ENCODE results near the gene ACOX2. TPM values are rescaled to one million over a fixed set of nuclear protein-coding genes. Genes with fewer than 3 reads are reported as not detected.

The ACOX2 gene
- total RNA-seq, 1 experiment from 2014 or later = 3.5 TPM

DNA sequence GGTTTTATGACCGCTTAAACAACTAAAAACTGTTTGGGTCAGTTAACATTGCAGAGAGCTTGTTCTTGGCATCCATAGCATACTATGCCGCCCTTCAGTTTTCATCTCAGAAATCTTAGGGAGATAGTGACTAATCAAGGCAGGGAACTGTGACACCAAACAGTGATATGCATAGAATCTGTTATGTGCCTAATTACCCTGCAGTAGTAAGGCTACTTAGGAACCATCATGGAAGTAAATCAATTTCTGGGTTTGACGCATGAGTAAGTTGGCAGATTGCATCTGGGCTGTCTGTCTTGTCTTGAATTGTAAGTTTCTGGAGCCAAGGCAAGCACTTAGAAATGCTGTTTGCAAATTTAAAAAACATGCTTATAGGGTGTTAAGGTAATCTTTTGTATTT, 22.6 kb downstream of the ACOX2 start:
- H3F3A ChIP-seq (ENCODE audit: insufficient read depth, low read depth) = no peaks in the 10 kb centered on the region
- no peak overlapping the region for H3K27ac ChIP-seq
- intact Hi-C loops (cut with micrococcal nuclease; ENCODE audit: unreplicated experiment) = no loop called here
- H2AFZ ChIP-seq = no peak overlapping the region
- H3K4me3 ChIP-seq = no peak overlapping the region
- H3K9me2 ChIP-seq (ENCODE audit: insufficient read depth) = no peaks in the 10 kb centered on the region
- BruUV-seq (replicated peaks) = no TSS peak
- no peak overlapping the region for H3K4me2 ChIP-seq
- TF ChIP-seq, protein P1, sequence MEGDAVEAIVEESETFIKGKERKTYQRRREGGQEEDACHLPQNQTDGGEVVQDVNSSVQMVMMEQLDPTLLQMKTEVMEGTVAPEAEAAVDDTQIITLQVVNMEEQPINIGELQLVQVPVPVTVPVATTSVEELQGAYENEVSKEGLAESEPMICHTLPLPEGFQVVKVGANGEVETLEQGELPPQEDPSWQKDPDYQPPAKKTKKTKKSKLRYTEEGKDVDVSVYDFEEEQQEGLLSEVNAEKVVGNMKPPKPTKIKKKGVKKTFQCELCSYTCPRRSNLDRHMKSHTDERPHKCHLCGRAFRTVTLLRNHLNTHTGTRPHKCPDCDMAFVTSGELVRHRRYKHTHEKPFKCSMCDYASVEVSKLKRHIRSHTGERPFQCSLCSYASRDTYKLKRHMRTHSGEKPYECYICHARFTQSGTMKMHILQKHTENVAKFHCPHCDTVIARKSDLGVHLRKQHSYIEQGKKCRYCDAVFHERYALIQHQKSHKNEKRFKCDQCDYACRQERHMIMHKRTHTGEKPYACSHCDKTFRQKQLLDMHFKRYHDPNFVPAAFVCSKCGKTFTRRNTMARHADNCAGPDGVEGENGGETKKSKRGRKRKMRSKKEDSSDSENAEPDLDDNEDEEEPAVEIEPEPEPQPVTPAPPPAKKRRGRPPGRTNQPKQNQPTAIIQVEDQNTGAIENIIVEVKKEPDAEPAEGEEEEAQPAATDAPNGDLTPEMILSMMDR (conservative IDR thresholded peaks at IDR 0.05) = no peak
- no peak for TF ChIP-seq EZH2 (IDR thresholded peaks at IDR 0.05; ENCODE audit: low read depth)
- POLR2A ChIA-PET (ENCODE audit: unreplicated experiment) = no interaction called here
- H3K27me3 ChIP-seq (ENCODE audit: insufficient read depth, low read depth) = no peaks in the 10 kb centered on the region
- DNase-seq = no peak
- H3K36me3 ChIP-seq (ENCODE audit: low read depth) = no peaks in the 10 kb centered on the region
- no peaks in the 10 kb centered on the region; the same call in 1 of the 2 replicates for H3K4me1 ChIP-seq (replicated peaks; ENCODE audit: insufficient read depth)
- no peaks in the 10 kb centered on the region for H3K79me2 ChIP-seq (ENCODE audit: low read depth)
- CTCF ChIA-PET = interaction anchor here (0.9 kb wide), 1 partner anchor 193 kb away, joined by 3 read pairs; no protein-coding TSS in a partner anchor
- H3K9me3 ChIP-seq (ENCODE audit: insufficient read depth, low read depth) = no peaks in the 10 kb centered on the region
- no peaks in the 10 kb centered on the region for H4K20me1 ChIP-seq (ENCODE audit: insufficient read depth)

DNA sequence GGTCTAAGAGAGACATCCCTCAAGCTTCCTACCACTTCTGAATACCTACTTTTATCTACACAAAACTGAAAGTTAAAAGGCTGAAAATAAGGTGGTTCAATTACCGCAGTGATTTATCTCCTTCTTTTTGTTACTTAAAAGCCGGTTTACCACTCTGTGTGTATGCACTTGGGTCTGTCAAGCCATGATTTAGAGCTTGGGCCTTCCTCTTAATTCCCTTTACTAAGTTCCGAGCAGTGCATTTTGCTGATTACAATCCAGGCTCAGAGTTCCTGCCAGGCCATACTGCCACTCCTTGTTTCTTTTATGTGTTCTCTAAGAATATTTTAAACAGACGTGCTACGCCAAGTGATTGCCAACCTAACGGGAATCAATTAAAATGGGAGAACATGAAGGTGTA, 28.6 kb downstream of the ACOX2 start:
- no peak overlapping the region for H2AFZ ChIP-seq
- H3K4me3 ChIP-seq = no peak overlapping the region
- no peak overlapping the region for H3K4me2 ChIP-seq
- no peaks in the 10 kb centered on the region for H3K27me3 ChIP-seq (ENCODE audit: insufficient read depth, low read depth)
- peaks cover 10% of the 10 kb centered on the region for H3K4me1 ChIP-seq (replicated peaks; ENCODE audit: insufficient read depth)
- no TSS peak for BruUV-seq (replicated peaks)
- no peaks in the 10 kb centered on the region; the same call in 1 of the 2 replicates for H3F3A ChIP-seq (ENCODE audit: insufficient read depth, low read depth)
- no peaks in the 10 kb centered on the region for H3K36me3 ChIP-seq (ENCODE audit: low read depth)
- H3K79me2 ChIP-seq (ENCODE audit: low read depth) = no peaks in the 10 kb centered on the region
- no peaks in the 10 kb centered on the region for H3K9me3 ChIP-seq (ENCODE audit: insufficient read depth, low read depth)
- no peaks in the 10 kb centered on the region for H4K20me1 ChIP-seq (ENCODE audit: insufficient read depth)
- H3K27ac ChIP-seq = no peak overlapping the region
- H3K9me2 ChIP-seq (ENCODE audit: insufficient read depth) = no peaks in the 10 kb centered on the region
- intact Hi-C loops (cut with micrococcal nuclease; ENCODE audit: unreplicated experiment) = no loop called here
- TF ChIP-seq EZH2 (IDR thresholded peaks at IDR 0.05; ENCODE audit: low read depth) = no peak
- TF ChIP-seq, protein P1 (conservative IDR thresholded peaks at IDR 0.05) = no peak
- POLR2A ChIA-PET (ENCODE audit: unreplicated experiment) = no interaction called here
- CTCF ChIA-PET = no interaction called here
- DNase-seq = no peak

DNA sequence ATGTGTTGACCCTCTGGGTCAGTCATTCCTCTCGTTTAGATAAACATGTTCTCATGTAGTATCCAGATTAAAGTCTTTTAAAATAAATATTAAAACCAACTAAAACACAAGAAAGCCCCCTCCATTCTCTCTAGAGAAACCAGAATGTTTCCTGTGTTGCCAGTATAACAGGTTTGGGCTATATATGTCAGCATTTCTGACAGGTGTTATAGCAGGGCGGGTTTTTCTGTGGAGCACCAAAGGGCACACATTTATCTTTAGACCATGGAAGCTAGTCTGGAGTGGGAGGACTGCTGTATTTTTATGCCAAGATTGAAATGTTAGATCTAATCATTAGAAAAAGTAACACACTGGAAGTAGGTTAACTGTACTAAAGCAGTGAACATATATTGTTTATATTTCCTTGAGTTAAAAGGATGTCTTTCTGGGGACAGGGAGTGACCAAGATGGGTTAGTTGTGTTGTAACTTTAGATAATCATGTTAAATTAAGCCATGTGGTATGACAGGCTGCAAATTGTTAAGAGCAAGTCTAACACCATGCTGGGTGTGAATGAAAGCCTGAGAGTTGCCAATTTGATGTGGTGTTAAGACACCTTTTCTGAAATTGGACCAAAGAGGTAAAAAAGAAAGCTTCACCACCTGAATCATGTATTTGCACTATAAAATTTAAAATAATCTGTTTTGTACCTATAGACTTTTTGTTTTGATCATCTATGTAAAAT, 29.5 kb downstream of the ACOX2 start:
- POLR2A ChIA-PET (ENCODE audit: unreplicated experiment) = interaction anchor here (0.6 to 0.7 kb wide), 3 partner anchors 36 to 1046 kb away, joined by 3 to 4 read pairs (median 3); no protein-coding TSS in a partner anchor
- no peaks in the 10 kb centered on the region; the same call in 1 of the 2 replicates for H3F3A ChIP-seq (ENCODE audit: insufficient read depth, low read depth)
- H3K27me3 ChIP-seq (ENCODE audit: insufficient read depth, low read depth) = no peaks in the 10 kb centered on the region
- H4K20me1 ChIP-seq (ENCODE audit: insufficient read depth) = no peaks in the 10 kb centered on the region
- no peaks in the 10 kb centered on the region for H3K79me2 ChIP-seq (ENCODE audit: low read depth)
- no TSS peak for BruUV-seq (replicated peaks)
- no peak for TF ChIP-seq EZH2 (IDR thresholded peaks at IDR 0.05; ENCODE audit: low read depth)
- TF ChIP-seq, protein P1 (conservative IDR thresholded peaks at IDR 0.05) = no peak
- H3K4me2 ChIP-seq = 0 out of 2 replicates have a peak overlapping the region, but pooled peaks have one; percentile 7
- no peak overlapping the region for H2AFZ ChIP-seq
- H3K9me2 ChIP-seq (ENCODE audit: insufficient read depth) = no peaks in the 10 kb centered on the region
- CTCF ChIA-PET = no interaction called here
- peaks cover 15% of the 10 kb centered on the region for H3K4me1 ChIP-seq (replicated peaks; ENCODE audit: insufficient read depth)
- DNase-seq = no peak
- no peak overlapping the region for H3K27ac ChIP-seq
- no peaks in the 10 kb centered on the region for H3K9me3 ChIP-seq (ENCODE audit: insufficient read depth, low read depth)
- no peak overlapping the region for H3K4me3 ChIP-seq
- 0 out of 2 replicates have a peak, but pooled peaks cover 2% of the 10 kb centered on the region for H3K36me3 ChIP-seq (ENCODE audit: low read depth)
- intact Hi-C loops (cut with micrococcal nuclease; ENCODE audit: unreplicated experiment) = no loop called here
